Measurements from ENCODE around the gene MKS1. TPM values are rescaled to one million over a fixed set of nuclear protein-coding genes. Genes with fewer than 3 reads are reported as not detected.

Gene MKS1
- total and polyA plus RNA-seq, 10 of the 15 experiments (the other 5 are each of a cell fraction or from before 2014, with no cell fraction given), result 5.7 to 21.4 (median 13.9) TPM

- H3K4me2 ChIP-seq (ENCODE audit: control insufficient read depth, insufficient read depth), result no peak overlapping the region
- no peaks in the 10 kb centered on the region for H3K36me3 ChIP-seq (ENCODE audit: control insufficient read depth in 2 of 2, insufficient read depth in 2 of 2, low read length in 1 of 2)
- ATAC-seq, result peak; percentile 90
- no peaks in the 10 kb centered on the region for H3K79me2 ChIP-seq (ENCODE audit: control insufficient read depth, insufficient read depth, low read length)
- POLR2A ChIA-PET, result interaction anchor here (0.5 to 0.6 kb wide), 2 partner anchors 165 to 315 kb away, joined by 3 to 5 read pairs; no protein-coding TSS in a partner anchor
- WGBS (ENCODE audit: insufficient coverage, insufficient replicate concordance, low lambda C conversion rate, missing lambda C conversion rate), result 2% methylated on average over 4 of the region's 4 CpGs
- no peak overlapping the region for H3K9ac ChIP-seq (ENCODE audit: control insufficient read depth, insufficient read depth, low read length)
- no peaks in the 10 kb centered on the region for H3K4me1 ChIP-seq (ENCODE audit: control insufficient read depth, insufficient read depth, low read length)
- CTCF ChIA-PET, result interaction anchor here (0.7 to 1.9 kb wide), 2 partner anchors 10 to 459 kb away, joined by 4 to 7 read pairs; no protein-coding TSS in a partner anchor
- no peak overlapping the region for H3K4me3 ChIP-seq
- H3K9me3 ChIP-seq (replicated peaks; ENCODE audit: control insufficient read depth, insufficient read depth, low read length), result no peaks in the 10 kb centered on the region
- intact Hi-C loops (cut with micrococcal nuclease; ENCODE audit: unreplicated experiment), result no loop called here
- no peak for DNase-seq (ENCODE audit: low read depth, low spot score)
- peaks cover 0 to 3% of the 10 kb centered on the region in 2 experiments; a peak in 1 of 4 replicates for H3K27me3 ChIP-seq (replicated peaks in 1 of 2; ENCODE audit: control insufficient read depth in 2 of 2, insufficient read depth in 2 of 2, low read length in 1 of 2)
- no peak overlapping the region for H2AFZ ChIP-seq (ENCODE audit: control insufficient read depth, low read depth, low read length)
- H3K27ac ChIP-seq (ENCODE audit: control insufficient read depth, insufficient read depth), result no peak overlapping the region
- BruUV-seq (replicated peaks), result no TSS peak
- in situ Hi-C loops (cut with MboI), result no loop called here
- no peak for FAIRE-seq
- RAD21 ChIA-PET (ENCODE audit: unreplicated experiment), result interaction anchor here (0.6 to 0.9 kb wide), 2 partner anchors 42 to 493 kb away, joined by 3 read pairs; no protein-coding TSS in a partner anchor
- H4K20me1 ChIP-seq (ENCODE audit: control insufficient read depth, insufficient read depth), result no peaks in the 10 kb centered on the region
- SMC1A ChIA-PET (ENCODE audit: uncharacterized antibody, unreplicated experiment), result interaction anchor here (0.6 to 2.0 kb wide), 4 partner anchors 10 to 76 kb away, joined by 3 to 12 read pairs (median 3); no protein-coding TSS in a partner anchor
- TF ChIP-seq POLR2AphosphoS2 (IDR thresholded peaks at IDR 0.05; ENCODE audit: low read depth, low read length) (no peak), MEF2B (IDR thresholded peaks at IDR 0.05; ENCODE audit: partially characterized antibody, poor library complexity, severe bottlenecking) (no peak), FOS (IDR thresholded peaks at IDR 0.05; ENCODE audit: borderline replicate concordance, extremely low read depth, insufficient read length) (no peak), HSF1 (IDR thresholded peaks at IDR 0.05; ENCODE audit: low read depth, low read length) (no peak), WRNIP1 (IDR thresholded peaks at IDR 0.05; ENCODE audit: borderline replicate concordance, low read depth, low read length) (no peak), IRF4 (IDR thresholded peaks at IDR 0.05; ENCODE audit: low read depth, low read length) (no peak), ASH2L (IDR thresholded peaks at IDR 0.05; ENCODE audit: borderline replicate concordance, low read depth) (no peak), ZBTB40 (IDR thresholded peaks at IDR 0.05; ENCODE audit: borderline replicate concordance) (no peak), POU2F2 (IDR thresholded peaks at IDR 0.05; ENCODE audit: borderline replicate concordance, low read depth, low read length) (no peak), ZZZ3 (IDR thresholded peaks at IDR 0.05; ENCODE audit: control insufficient read depth, insufficient read length, low read depth) (no peak), SP1 (IDR thresholded peaks at IDR 0.05; ENCODE audit: low read depth, low read length) (no peak), ZNF207 (IDR thresholded peaks at IDR 0.05; ENCODE audit: borderline replicate concordance) (no peak), CEBPB (IDR thresholded peaks at IDR 0.05; ENCODE audit: borderline replicate concordance in 1 of 2, low read depth in 2 of 2, low read length in 2 of 2) (no peak), CHD1 (IDR thresholded peaks at IDR 0.05; ENCODE audit: low read depth, low read length) (no peak), RAD21 (IDR thresholded peaks at IDR 0.05; ENCODE audit: insufficient read depth, low read depth, low read length) (no peak), PKNOX1 (IDR thresholded peaks at IDR 0.05) (no peak), SUPT20H (IDR thresholded peaks at IDR 0.05; ENCODE audit: borderline replicate concordance, control insufficient read depth, low read depth, low read length) (no peak)
These were observed 23.2 kb upstream of the MKS1 start for GRCh38 chr17:58242171-58242784.

Data from GM12878 (cell line).